GM21447 (cell line): ENCODE measurements around the gene NUP93.
"Not testable (repeated sequence)": the region's sequence is repeated elsewhere in the genome, so short reads cannot be mapped to it uniquely, and the experiment has no call there.

Experiments
- ATAC-seq: cut with Tn5 transposase; IDR thresholded peaks from one replicate; pipeline ENCODE4 v1.9.1; 2021; ENCODE audit not compliant: unreplicated experiment

The NUP93 gene

GRCh38 chr16:56774016-56774680 lies 44.2 kb downstream of the NUP93 start:
- no peak for ATAC-seq

DNA sequence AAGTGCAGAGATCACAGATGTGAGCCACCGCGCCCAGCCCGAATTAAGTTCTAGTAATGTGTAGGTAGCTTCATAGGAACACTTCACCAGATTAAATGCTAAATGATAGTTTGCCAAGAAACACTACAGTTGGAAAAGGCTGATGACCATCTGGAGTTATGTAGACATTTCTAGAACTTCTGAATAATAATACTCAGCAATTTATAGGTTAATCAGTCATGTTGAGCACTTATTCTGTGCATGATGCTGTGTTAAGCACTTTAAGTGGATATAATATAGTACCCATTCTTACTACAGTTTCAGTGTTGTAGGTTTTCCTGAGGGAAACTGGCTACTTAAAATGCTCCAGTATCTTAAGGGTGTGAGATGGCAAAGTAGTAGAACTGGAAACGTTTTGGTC lies 45.2 kb downstream of the NUP93 start:
- ATAC-seq: no peak

- ATAC-seq: no peak
Observed at GRCh38 chr16:56776562-56776961, 46.6 kb downstream of the NUP93 start.

- ATAC-seq: no peak
Observed at GRCh38 chr16:56777001-56777400, 47.1 kb downstream of the NUP93 start.

GRCh38 chr16:56777482-56777881 lies 47.6 kb downstream of the NUP93 start:
- no peak for ATAC-seq

GRCh38 chr16:56779906-56780305 lies 50.0 kb downstream of the NUP93 start:
- ATAC-seq: no peak

GRCh38 chr16:56780646-56781045 lies 50.7 kb downstream of the NUP93 start:
- ATAC-seq: no peak

DNA sequence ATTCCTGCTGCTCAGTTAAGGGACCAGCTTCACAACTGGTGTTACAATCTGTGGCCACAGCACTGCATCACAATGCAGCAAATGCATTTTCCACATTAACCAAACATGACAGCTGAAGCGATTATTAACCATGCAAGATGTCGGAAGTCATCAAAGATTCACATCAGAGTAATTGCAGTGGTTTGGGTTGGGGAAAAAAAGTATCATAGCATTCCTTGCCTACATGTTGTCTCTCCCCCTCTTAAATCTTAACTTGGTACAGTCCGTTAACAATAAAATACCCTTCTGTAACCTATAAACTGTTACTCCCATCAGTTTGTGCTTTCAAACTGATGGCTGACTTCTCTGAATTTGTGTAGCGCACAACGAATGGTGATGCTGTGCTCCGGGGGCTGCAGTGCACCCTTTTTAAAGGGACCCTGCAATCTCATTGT lies 51.6 kb downstream of the NUP93 start:
- ATAC-seq: no peak

DNA sequence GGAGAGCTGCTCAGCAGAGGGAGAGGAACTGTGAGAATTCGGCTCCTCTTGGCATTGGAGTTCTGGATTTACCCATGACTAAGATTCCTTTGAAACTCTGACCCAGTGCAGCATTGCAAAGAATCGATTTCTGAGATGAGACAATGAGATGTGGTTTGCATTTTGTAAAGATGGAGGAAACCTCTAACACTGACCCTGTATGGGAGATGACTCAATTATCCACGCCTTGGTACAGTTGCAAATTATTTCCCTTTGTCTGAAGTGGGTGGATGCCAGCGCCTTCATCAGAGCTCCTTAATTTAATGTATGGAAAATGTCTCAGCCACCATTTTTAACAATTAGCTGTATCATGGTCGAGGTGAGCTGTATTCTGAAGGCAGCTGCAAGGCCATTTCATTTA lies 53.4 kb downstream of the NUP93 start:
- no peak for ATAC-seq

GRCh38 chr16:56785317-56785716 lies 55.4 kb downstream of the NUP93 start:
- no peak for ATAC-seq

DNA sequence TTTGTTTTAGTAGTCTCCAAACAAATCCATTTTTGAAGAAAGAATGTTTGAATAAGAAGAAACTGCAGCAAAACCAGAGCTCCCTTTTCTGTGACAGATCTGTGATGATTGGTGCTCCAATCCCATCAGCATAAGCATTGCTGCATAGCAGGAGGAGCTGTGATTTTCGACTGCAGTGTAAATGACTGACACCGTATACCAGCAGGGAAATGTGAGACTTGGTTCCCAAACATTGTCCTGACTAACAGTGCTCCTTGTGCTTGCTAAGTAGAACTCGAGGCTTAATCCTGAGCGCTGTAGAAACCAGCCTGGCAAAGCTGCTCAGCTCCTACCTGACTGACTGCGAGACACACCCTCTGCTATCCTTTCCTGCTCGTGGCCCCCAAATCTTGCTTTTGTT lies 57.2 kb downstream of the NUP93 start:
- ATAC-seq: no peak

GRCh38 chr16:56788435-56788834 lies 58.5 kb downstream of the NUP93 start:
- no peak for ATAC-seq

- ATAC-seq: no peak
Observed at GRCh38 chr16:56789360-56789759, 59.4 kb downstream of the NUP93 start.

DNA sequence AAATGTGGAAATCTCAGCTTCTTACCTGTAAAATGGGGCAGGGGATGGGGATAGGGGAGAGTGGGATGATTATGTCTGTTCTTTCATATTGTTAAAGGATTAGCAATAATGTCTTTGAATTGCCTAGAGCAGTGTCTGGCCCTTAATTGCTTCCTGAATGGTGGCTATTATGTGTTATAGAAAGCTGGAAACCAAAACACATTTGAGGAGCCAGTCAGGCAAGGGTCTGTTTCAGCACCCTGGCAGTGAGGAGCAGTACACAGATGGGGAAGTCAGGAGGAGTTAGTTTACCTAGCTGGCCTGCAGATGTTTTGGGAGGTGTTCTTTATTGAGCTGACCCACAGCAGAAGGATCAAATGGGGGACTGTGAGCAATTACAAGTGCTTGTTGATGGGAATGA lies 63.0 kb downstream of the NUP93 start:
- ATAC-seq: no peak

GRCh38 chr16:56793492-56793891 lies 63.6 kb downstream of the NUP93 start:
- no peak for ATAC-seq

GRCh38 chr16:56795011-56795410 lies 65.1 kb downstream of the NUP93 start:
- no peak for ATAC-seq

GRCh38 chr16:56797038-56797437 lies 67.1 kb downstream of the NUP93 start:
- not testable (repeated sequence) for ATAC-seq

- ATAC-seq: no peak
Observed at GRCh38 chr16:56797861-56798260, 67.9 kb downstream of the NUP93 start.

GRCh38 chr16:56798955-56799354 lies 69.0 kb downstream of the NUP93 start:
- no peak for ATAC-seq

DNA sequence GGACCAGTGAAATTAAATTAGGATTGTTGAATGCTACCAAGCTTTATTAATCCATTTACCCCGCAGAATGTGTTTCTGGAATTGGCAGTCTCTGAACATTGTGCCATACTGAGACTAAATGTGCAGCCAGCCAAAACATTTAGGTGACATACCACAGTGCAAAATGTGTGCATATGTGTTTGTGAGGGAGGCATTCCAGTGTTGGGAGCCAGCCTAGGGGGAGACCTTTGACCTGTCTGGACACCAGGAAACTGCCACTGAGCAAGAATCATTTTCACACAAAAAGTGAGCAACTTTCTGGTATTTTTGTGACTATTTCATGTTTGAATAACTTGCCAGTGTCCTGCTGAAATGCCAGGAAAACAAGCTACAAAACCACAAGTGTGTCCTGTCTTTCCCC lies 70.4 kb downstream of the NUP93 start:
- ATAC-seq: no peak

DNA sequence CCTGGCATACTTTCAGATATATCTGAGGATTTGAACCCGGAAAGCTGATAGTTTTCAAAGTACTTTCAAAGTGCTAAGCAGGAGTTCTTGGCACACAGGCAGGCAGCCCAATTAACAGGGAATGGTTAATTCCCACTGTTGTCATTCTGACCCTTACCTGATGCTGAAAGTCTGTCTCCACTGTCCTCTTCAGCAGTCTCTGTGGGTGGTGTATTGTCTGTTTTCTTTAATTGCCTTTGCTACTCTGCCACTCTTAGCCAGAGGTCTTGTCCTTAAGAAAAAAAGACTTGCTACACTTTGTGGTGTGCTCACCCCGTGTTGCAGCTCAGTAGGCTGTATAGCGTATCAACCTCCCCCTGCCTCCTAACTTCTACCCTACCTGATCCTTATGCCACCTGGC lies 71.8 kb downstream of the NUP93 start:
- no peak for ATAC-seq

GRCh38 chr16:56807011-56807675 lies 77.2 kb downstream of the NUP93 start:
- ATAC-seq: no peak

- not testable (repeated sequence) for ATAC-seq
Observed at GRCh38 chr16:56807676-56808067, 77.7 kb downstream of the NUP93 start.
